ENCODE measurements around the gene EIF4E.

- no peak for TF ChIP-seq POLR2A (IDR thresholded peaks at IDR 0.05; ENCODE audit: low read depth, low read length)
- TF ChIP-seq POLR2AphosphoS5 (IDR thresholded peaks at IDR 0.05; ENCODE audit: low read depth, low read length), result no peak
Observed at GRCh38 chr4:98919996-98920395, 8.9 kb downstream of the EIF4E start.
